PFSK-1 (cell line): ENCODE results near the gene NOG.

Experiments used
- FOXP2 ChIP-seq: optimal IDR thresholded peaks from 2 replicates; pipeline ENCODE3; 2011; ENCODE audit warnings: borderline replicate concordance, control low read depth, inconsistent platforms; ENCODE audit not compliant: insufficient read depth; ENCODE audit errors: extremely low read length, extremely low read depth
- POLR2AphosphoS5 ChIP-seq: IDR thresholded peaks from 2 replicates; pipeline ENCODE4 v1.6.1; 2012; ENCODE audit warnings: low read depth, mild to moderate bottlenecking, control low read depth, low read length, moderate library complexity
- SIN3A ChIP-seq: IDR thresholded peaks from 2 replicates; pipeline ENCODE4 v1.6.1; 2012; ENCODE audit warnings: mild to moderate bottlenecking, low read length, moderate library complexity, borderline replicate concordance; ENCODE audit not compliant: insufficient read depth
- TAF1 ChIP-seq: IDR thresholded peaks from 2 replicates; pipeline ENCODE4 v1.6.1; 2012; ENCODE audit warnings: low read length, control low read depth, borderline replicate concordance; ENCODE audit not compliant: insufficient read depth
- TF ChIP-seq, protein P1 (sequence below), 2 experiments: IDR thresholded peaks; 2 replicates each; pipeline versions ENCODE4 v1.6.1 to v1.8.0; 2011 to 2012; ENCODE audit warnings: low read depth in 2 of 2, low read length in 2 of 2, control low read depth in 1 of 2, inconsistent platforms in 1 of 2, mild to moderate bottlenecking in 1 of 2, moderate library complexity in 1 of 2; ENCODE audit not compliant: insufficient read depth in 1 of 2

NOG gene

DNA sequence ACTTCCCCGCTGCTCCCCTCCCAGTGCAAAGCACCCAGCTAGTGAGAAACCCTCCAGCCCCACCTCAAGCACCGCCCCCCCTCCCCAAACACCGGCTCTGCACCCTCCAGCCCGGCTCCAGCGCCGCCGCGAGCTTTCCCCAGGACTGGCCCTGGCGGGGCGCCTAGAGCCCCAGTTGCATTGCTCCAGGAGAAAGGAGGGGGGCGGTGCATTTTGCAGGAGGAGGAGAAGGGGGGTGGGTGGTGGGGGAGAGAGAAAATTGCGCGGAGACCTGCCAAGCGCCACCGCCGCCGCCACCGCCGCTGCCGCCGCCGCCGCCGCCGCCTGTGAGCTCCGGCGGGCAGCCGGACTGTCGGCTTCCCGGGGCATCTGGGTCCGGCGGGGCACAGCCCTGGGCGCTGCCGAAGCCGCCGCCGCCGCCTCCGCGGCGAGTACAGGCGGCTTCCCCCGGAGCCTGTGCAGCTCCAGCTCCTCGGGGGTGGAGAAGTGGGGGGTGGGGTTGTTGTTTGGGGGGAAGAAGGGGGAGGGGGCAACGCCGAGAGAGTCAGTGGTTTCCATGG lies 333 bp upstream of the NOG start:
- TF ChIP-seq SIN3A = no peak
- no peak for TF ChIP-seq POLR2AphosphoS5
- TF ChIP-seq FOXP2 = no peak
- no peak for TF ChIP-seq TAF1
- TF ChIP-seq, protein P1, sequence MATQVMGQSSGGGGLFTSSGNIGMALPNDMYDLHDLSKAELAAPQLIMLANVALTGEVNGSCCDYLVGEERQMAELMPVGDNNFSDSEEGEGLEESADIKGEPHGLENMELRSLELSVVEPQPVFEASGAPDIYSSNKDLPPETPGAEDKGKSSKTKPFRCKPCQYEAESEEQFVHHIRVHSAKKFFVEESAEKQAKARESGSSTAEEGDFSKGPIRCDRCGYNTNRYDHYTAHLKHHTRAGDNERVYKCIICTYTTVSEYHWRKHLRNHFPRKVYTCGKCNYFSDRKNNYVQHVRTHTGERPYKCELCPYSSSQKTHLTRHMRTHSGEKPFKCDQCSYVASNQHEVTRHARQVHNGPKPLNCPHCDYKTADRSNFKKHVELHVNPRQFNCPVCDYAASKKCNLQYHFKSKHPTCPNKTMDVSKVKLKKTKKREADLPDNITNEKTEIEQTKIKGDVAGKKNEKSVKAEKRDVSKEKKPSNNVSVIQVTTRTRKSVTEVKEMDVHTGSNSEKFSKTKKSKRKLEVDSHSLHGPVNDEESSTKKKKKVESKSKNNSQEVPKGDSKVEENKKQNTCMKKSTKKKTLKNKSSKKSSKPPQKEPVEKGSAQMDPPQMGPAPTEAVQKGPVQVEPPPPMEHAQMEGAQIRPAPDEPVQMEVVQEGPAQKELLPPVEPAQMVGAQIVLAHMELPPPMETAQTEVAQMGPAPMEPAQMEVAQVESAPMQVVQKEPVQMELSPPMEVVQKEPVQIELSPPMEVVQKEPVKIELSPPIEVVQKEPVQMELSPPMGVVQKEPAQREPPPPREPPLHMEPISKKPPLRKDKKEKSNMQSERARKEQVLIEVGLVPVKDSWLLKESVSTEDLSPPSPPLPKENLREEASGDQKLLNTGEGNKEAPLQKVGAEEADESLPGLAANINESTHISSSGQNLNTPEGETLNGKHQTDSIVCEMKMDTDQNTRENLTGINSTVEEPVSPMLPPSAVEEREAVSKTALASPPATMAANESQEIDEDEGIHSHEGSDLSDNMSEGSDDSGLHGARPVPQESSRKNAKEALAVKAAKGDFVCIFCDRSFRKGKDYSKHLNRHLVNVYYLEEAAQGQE (IDR thresholded peaks at IDR 0.05; ENCODE audit: insufficient read depth in 1 of 2, low read depth in 2 of 2, low read length in 2 of 2) = no peak

DNA sequence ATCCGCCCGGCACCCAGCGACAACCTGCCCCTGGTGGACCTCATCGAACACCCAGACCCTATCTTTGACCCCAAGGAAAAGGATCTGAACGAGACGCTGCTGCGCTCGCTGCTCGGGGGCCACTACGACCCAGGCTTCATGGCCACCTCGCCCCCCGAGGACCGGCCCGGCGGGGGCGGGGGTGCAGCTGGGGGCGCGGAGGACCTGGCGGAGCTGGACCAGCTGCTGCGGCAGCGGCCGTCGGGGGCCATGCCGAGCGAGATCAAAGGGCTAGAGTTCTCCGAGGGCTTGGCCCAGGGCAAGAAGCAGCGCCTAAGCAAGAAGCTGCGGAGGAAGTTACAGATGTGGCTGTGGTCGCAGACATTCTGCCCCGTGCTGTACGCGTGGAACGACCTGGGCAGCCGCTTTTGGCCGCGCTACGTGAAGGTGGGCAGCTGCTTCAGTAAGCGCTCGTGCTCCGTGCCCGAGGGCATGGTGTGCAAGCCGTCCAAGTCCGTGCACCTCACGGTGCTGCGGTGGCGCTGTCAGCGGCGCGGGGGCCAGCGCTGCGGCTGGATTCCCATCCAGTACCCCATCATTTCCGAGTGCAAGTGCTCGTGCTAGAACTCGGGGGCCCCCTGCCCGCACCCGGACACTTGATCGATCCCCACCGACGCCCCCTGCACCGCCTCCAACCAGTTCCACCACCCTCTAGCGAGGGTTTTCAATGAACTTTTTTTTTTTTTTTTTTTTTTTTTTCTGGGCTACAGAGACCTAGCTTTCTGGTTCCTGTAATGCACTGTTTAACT lies 1.0 kb downstream of the NOG start:
- no peak for TF ChIP-seq TAF1
- TF ChIP-seq FOXP2 = no peak
- no peak for TF ChIP-seq SIN3A
- TF ChIP-seq POLR2AphosphoS5 = no peak
- TF ChIP-seq, protein P1 (IDR thresholded peaks at IDR 0.05; ENCODE audit: insufficient read depth in 1 of 2, low read depth in 2 of 2, low read length in 2 of 2) = no peak

DNA sequence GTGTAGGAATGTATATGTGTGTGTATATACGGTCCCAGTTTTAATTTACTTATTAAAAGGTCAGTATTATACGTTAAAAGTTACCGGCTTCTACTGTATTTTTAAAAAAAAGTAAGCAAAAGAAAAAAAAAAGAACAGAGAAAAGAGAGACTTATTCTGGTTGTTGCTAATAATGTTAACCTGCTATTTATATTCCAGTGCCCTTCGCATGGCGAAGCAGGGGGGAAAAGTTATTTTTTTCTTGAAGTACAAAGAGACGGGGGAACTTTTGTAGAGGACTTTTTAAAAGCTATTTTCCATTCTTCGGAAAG lies 1.6 kb downstream of the NOG start:
- TF ChIP-seq SIN3A (no peak), FOXP2 (no peak), POLR2AphosphoS5 (no peak), TAF1 (no peak)
- TF ChIP-seq, protein P1 (IDR thresholded peaks at IDR 0.05; ENCODE audit: insufficient read depth in 1 of 2, low read depth in 2 of 2, low read length in 2 of 2) = no peak

DNA sequence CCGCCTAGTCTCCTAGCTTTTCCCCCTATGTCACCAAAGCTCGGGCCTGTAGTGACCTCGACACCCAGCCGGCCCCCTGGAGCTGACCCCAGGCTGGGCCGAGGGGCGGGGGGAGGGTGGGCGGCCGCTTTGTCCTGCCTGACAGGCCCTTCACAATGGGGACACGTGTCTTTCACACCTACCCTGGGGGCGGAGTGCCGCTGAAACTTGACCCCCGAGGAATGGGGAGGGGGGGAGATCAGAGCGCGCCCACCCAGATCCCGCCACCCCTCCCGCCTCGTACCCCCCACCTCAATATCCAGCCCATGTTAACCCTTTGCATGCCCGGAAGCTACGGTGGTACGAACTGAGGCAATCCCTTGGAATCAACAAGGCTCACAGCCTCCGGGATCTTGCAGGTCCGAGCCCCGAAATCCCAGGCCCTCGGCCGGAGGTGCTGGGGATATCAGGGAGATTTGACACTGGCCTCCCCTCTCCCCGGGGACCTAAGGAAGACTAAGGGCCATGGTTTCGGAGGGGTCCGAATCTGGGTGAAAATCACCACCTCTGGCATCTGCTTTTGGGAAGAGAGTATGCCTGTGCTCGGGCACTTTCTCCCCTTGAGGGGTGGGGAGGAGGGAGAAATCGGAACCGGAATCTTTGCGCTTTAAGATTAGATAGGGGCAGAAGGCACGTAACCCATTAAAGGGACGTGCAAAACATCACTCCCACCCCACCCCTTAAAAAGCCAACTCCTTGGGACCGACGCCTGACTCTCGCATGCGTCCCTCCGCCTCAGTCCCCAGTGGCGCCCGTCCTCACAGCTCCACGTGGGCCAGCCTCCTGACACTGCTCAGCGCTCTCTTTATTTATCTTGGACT lies 2.6 kb downstream of the NOG start:
- TF ChIP-seq POLR2AphosphoS5 (no peak), TAF1 (no peak), SIN3A (no peak), FOXP2 (no peak)
- TF ChIP-seq, protein P1 (IDR thresholded peaks at IDR 0.05; ENCODE audit: insufficient read depth in 1 of 2, low read depth in 2 of 2, low read length in 2 of 2) = no peak
